Gastrocnemius medialis (tissue), 4 donors: ENCODE measurements around the gene GPLD1.

Source experiments
- POLR2A ChIP-seq, 2 donors: fragments of 450-650 bp; IDR thresholded peaks; one replicate each; pipeline ENCODE4 v1.6.1; 2017; ENCODE audit warnings: antibody characterized with exemption in 2 of 2, mild to moderate bottlenecking in 2 of 2, moderate library complexity in 2 of 2
- TF ChIP-seq, protein P1 (sequence below), 5 experiments: fragments of 450-650 bp in 3 of 5; fragments of 200-600 bp in 2 of 5; sonication (generic) in 2 of 5; IDR thresholded peaks in 4 of 5; conservative IDR thresholded peaks in 1 of 5; 1 replicate in 4 of 5; 2 replicates in 1 of 5; pipeline ENCODE4 v1.5.1; 2016 to 2019; ENCODE audit warnings: antibody characterized with exemption in 5 of 5, mild to moderate bottlenecking in 3 of 5, moderate library complexity in 3 of 5

DNA sequence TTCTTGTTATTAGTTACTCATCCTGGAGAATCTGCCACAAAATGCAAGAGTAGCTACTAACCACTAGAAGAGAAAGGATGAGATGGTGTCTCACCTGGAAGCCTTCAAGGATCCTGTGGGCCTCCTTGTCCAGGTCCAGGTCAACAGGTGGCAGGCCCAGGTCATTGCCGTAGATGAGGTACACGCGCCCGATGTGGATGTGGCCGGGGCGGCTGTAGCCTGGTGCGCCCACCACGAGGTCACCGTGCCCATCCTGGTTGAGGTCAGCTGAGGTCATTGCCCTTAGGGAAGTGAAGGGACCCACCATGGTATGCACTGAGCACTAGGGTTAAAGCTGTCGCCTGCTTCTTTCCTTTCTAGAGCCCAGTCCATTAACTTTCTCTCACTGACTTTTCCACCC lies 35.5 kb downstream of the GPLD1 start:
- TF ChIP-seq POLR2A (IDR thresholded peaks at IDR 0.05): no peak
- TF ChIP-seq, protein P1, sequence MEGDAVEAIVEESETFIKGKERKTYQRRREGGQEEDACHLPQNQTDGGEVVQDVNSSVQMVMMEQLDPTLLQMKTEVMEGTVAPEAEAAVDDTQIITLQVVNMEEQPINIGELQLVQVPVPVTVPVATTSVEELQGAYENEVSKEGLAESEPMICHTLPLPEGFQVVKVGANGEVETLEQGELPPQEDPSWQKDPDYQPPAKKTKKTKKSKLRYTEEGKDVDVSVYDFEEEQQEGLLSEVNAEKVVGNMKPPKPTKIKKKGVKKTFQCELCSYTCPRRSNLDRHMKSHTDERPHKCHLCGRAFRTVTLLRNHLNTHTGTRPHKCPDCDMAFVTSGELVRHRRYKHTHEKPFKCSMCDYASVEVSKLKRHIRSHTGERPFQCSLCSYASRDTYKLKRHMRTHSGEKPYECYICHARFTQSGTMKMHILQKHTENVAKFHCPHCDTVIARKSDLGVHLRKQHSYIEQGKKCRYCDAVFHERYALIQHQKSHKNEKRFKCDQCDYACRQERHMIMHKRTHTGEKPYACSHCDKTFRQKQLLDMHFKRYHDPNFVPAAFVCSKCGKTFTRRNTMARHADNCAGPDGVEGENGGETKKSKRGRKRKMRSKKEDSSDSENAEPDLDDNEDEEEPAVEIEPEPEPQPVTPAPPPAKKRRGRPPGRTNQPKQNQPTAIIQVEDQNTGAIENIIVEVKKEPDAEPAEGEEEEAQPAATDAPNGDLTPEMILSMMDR (IDR thresholded peaks at IDR 0.05 in 4 of 5, conservative IDR thresholded peaks at IDR 0.05 in 1 of 5): no peak
